IPS-18a (cell line): Measurements from ENCODE around the gene PARK7.

ENCODE experiments used
- H3K27ac ChIP-seq: one replicate; pipeline ENCODE4 v1.5.1; 2013; ENCODE audit warnings: low read length
- H3K27me3 ChIP-seq: one replicate; pipeline ENCODE4 v1.6.1; 2013; ENCODE audit warnings: mild to moderate bottlenecking, low read length; ENCODE audit not compliant: control insufficient read depth, insufficient read depth
- H3K36me3 ChIP-seq: one replicate; pipeline ENCODE4 v1.6.1; 2013; ENCODE audit warnings: low read depth, low read length; ENCODE audit not compliant: control insufficient read depth
- H3K4me1 ChIP-seq: one replicate; pipeline ENCODE4 v1.6.1; 2013; ENCODE audit warnings: low read depth, low read length; ENCODE audit not compliant: control insufficient read depth
- H3K4me3 ChIP-seq: one replicate; pipeline ENCODE4 v1.5.1; 2013; ENCODE audit warnings: low read length
- H3K9ac ChIP-seq: one replicate; pipeline ENCODE4 v1.6.1; 2013; ENCODE audit warnings: mild to moderate bottlenecking, low read length, moderate library complexity
- H3K9me3 ChIP-seq: one replicate; pipeline ENCODE4 v1.6.1; 2013; ENCODE audit warnings: low read depth, low read length; ENCODE audit not compliant: control insufficient read depth

The PARK7 gene

DNA sequence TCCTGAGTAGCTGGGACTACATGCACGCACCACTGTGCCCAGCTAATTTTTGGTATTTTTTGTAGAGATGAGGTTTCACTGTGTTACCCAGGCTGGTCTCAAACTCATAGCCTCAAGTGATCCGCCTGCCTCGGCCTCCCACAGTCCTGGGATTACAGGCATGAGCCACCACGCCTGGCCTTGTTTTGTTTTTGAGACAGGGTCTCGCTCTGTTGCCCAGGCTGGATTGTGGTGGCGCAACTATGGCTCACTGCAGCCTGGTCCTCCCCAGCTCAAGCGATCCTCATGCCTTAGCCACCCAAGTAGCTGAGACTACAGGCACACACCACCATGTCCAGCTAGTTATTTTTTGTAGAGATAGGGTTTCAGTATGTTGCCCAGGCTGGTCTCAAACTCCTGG lies 26.0 kb downstream of the PARK7 start:
- Histone ChIP-seq H3K27me3 (no peaks in the 10 kb centered on the region), H3K4me1 (peaks cover 3% of the 10 kb centered on the region), H3K9me3 (no peaks in the 10 kb centered on the region), H3K4me3 (no peak overlapping the region), H3K36me3 (peaks cover 35% of the 10 kb centered on the region), H3K27ac (no peak overlapping the region), H3K9ac (no peak overlapping the region)

DNA sequence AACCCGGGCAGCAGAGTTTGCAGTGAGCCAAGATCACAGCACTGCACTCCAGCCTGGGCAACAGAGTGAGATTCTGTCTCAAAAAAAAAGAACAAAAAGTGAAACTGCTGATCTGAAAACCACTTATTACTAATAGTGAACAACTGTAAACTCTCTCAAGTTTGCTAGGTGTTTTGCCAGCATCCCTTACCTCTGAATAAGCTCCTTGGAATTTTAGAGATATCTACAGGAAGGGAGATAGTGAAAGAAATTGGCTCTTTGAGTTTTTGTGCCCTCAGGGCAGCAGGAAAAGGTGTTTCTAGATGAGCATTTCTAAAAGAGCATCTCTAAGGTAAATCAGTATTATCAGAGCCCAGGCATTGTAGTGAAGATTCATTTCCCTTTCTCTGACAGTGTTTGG lies 27.1 kb downstream of the PARK7 start:
- Histone ChIP-seq H3K36me3 (peaks cover 24% of the 10 kb centered on the region), H3K27ac (no peak overlapping the region), H3K9me3 (no peaks in the 10 kb centered on the region)

DNA sequence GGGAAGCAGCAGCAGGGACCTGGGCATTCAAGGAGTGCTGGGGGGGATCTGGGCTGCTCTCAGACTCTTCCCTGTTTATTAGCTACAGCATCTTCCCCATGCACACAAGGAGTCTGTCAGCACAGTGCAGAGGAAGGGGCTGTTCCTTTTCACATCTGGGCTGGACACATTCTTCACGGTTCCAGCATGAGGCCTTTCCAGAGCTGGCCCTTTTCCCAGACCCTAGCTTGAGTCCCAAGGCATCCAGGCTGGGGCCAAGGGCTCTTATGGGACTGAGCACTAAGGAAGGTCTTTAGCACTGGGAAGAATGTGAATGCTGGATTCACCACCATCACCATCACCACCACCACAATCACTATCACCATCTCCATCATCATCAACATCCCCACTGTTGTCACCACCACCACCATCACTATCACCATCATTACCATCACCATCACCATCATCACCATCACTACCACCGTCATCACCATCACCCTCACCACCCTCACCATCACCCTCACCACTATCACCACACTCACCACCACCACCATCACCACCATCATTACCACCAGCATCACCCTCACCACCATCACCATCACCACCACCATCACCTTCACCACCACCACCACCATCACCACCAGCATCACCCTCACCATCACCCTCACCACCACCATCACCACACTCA lies 28.4 kb downstream of the PARK7 start:
- no peak overlapping the region for H3K4me3 ChIP-seq
- H3K9ac ChIP-seq: no peak overlapping the region
- H3K4me1 ChIP-seq: peaks cover 3% of the 10 kb centered on the region
- H3K36me3 ChIP-seq: peaks cover 15% of the 10 kb centered on the region
- no peaks in the 10 kb centered on the region for H3K27me3 ChIP-seq
- H3K27ac ChIP-seq: no peak overlapping the region
- no peaks in the 10 kb centered on the region for H3K9me3 ChIP-seq

More for the DNA sequence above, 27.1 kb downstream of the PARK7 start:
- Histone ChIP-seq H3K9ac (no peak overlapping the region), H3K4me1 (peaks cover 3% of the 10 kb centered on the region), H3K27me3 (no peaks in the 10 kb centered on the region), H3K4me3 (no peak overlapping the region)

DNA sequence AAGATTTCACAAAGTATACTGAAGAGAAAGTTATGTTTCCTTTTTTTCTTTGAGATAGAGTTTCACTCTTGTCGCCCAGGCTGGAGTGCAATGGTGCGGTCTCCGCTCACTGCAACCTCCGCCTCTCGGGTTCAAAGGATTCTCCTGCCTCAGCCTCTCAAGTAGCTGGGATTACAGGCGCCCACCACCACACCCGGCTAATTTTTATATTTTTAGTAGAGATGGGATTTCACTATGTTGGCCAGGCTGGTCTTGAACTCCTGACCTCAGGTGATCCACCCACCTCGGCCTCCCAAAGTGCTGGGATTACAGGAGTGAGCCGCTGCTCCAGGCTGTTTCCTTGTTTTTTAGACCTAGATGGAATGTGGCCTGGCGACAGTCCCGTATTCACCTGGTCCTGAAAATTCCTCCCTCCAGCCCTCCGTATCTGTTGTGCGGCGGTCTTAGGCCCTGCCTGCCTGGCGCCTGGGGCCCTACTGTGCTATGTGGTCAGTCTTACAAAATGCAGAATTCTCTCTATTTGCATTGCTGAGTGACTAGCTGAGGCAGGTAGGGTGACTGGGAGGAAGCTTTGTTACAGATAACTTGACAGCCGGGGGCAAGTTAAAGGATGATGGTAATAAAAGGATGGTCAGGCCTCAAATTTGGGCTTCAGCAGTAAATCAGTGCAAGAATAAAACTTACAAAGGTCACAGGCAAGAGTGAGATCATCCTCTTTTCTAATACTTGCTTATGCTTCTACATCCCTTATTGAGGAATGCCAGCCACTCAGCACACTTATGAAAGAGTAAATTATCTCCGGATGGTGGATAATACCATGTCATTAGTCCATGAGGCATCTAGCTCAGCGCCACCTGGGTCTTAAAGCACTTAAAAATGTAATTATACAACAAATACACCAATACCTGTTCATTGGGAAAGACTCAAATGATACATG lies 30.3 kb downstream of the PARK7 start:
- Histone ChIP-seq H3K27ac (no peak overlapping the region), H3K36me3 (no peaks in the 10 kb centered on the region), H3K4me3 (no peak overlapping the region), H3K4me1 (peaks cover 3% of the 10 kb centered on the region), H3K9me3 (no peaks in the 10 kb centered on the region), H3K27me3 (no peaks in the 10 kb centered on the region), H3K9ac (no peak overlapping the region)

DNA sequence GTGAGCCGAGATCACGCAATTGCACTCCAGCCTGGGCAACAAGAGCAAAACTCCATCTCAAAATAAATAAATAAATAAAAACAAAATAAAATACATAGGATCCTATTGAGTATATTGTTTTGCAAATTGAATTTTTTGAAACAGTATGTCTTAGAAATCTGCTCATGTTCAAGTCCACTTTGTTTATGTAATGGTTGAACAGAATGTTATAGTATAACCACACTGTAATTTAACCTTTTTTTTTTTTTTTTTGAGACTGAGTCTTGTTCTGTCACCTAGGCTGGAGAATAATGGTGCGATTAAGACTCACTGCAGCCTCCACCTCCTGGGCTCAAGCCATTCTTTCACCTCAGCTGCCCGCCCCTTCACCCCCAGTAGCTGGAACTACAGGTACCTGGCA lies 31.4 kb downstream of the PARK7 start:
- no peak overlapping the region for H3K27ac ChIP-seq
- no peak overlapping the region for H3K4me3 ChIP-seq
- no peaks in the 10 kb centered on the region for H3K27me3 ChIP-seq
- peaks cover 3% of the 10 kb centered on the region for H3K4me1 ChIP-seq
- H3K9me3 ChIP-seq: no peaks in the 10 kb centered on the region
- H3K9ac ChIP-seq: no peak overlapping the region
- H3K36me3 ChIP-seq: no peaks in the 10 kb centered on the region

DNA sequence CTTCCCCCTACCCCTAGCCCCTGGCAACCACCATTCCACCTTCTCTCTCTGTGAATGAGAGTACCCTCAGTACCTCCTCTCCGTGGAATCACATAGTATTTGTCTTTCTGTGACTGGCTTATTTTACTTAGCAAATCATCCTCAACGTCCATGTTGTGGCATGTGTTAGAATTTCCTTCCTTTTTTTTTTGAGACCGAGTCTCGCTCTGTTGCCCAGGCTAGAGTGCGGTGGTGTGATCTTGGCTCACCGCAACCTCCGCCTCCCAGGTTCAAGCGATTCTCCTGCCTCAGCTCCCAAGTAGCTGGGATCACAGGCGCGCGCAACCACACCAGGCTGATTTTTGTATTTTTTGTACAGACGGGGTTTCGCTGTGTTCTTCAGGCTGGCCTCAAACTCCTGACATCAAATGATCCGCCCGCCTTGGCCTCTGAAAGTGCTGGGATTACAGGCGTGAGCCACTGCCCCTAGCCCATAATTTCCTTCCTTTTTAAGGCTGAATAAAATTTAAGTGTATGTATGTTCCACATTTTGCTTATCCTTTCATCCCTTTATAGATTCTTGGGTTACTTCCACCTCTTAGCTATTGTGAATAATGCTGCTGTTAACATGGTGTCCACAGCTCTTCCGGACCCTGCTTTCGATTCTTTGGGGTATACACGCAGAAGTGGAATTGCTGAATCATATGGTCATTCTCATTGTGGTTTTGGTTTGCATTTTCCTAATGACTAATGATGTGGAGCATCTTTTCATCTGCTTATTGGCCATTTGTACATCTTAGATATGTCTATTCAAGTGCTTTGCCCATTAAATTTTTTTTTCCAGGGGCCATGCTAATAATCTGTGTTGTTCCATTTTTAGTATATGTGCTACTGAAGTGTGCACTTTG lies 32.3 kb downstream of the PARK7 start:
- Histone ChIP-seq H3K27ac (no peak overlapping the region), H3K4me1 (peaks cover 3% of the 10 kb centered on the region), H3K9me3 (no peaks in the 10 kb centered on the region), H3K4me3 (no peak overlapping the region), H3K27me3 (no peaks in the 10 kb centered on the region), H3K9ac (no peak overlapping the region), H3K36me3 (no peaks in the 10 kb centered on the region)

DNA sequence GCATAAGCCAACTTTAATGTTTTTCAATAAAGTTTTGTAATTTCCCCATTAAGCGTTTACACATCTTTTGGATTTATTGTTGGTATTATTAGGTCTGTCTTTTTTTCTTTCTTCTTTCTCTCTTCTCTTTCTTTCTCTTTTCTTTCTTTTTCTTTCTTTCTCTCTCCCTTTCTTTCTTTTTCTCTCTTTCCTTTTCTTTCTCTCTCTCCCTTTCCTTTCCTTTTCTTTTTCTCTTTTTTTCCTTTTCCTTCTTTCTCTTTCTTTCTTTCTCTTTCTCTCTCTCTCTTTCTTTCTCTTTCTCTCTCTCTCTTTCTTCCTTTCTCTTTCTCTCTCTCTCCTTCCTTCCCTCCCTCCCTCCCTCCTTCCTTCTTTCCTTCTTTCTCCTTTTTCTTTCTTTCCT lies 33.3 kb downstream of the PARK7 start:
- no peak overlapping the region for H3K4me3 ChIP-seq
- no peak overlapping the region for H3K9ac ChIP-seq
- no peaks in the 10 kb centered on the region for H3K36me3 ChIP-seq
- no peaks in the 10 kb centered on the region for H3K9me3 ChIP-seq
- H3K4me1 ChIP-seq: peaks cover 3% of the 10 kb centered on the region
- no peak overlapping the region for H3K27ac ChIP-seq
- no peaks in the 10 kb centered on the region for H3K27me3 ChIP-seq

DNA sequence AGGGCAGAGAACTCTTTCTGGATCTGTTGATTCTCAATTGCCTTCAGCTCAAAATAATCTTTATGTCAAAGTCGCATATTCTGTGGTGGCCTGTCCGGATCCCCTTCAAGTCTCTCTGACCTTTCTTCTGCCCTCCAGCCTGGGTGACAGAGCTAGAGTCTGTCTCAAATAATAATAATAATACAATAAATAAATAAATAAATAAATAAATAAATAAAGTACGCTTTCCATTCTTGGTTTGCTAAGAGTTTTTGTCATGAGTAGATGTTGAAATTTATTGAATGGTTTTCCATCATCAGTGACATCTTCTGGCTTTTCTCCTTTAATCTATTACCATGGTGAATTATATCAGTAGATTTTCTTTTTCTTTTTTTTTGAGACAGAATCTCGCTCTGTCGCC lies 33.9 kb downstream of the PARK7 start:
- Histone ChIP-seq H3K27me3 (no peaks in the 10 kb centered on the region), H3K9ac (no peak overlapping the region), H3K4me3 (no peak overlapping the region), H3K9me3 (no peaks in the 10 kb centered on the region), H3K36me3 (no peaks in the 10 kb centered on the region), H3K4me1 (peaks cover 3% of the 10 kb centered on the region), H3K27ac (no peak overlapping the region)

DNA sequence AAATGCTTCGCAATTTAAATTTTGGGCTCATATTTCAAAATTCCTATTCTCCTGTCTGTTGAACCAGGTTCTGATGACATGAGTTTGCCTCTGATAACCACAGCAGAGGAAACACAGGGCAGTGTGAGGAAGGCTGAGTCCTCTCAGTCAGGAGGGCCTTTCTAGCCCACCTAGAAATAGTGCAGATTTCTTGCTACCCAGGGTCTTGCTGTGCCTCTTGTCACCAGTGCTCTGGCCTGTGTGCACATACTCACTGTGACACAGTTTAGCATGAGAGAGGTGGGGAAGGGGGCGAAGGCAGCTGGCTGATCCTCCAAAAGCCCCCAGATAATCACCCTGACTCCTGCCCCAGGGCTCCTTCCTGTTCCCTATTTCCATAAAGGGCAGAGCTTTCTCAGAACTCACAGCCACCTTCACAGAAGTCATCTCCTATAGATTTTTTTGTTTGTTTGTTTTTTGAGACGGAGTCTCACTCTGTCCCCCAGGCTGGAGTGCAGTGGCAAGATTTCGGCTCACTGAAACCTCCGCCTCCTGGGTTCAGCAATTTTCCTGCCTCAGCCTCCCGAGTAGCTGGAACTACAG lies 40.9 kb downstream of the PARK7 start:
- Histone ChIP-seq H3K9ac (no peak overlapping the region), H3K36me3 (no peaks in the 10 kb centered on the region), H3K27me3 (no peaks in the 10 kb centered on the region), H3K4me3 (no peak overlapping the region), H3K4me1 (peaks cover 18% of the 10 kb centered on the region), H3K27ac (no peak overlapping the region), H3K9me3 (no peaks in the 10 kb centered on the region)

DNA sequence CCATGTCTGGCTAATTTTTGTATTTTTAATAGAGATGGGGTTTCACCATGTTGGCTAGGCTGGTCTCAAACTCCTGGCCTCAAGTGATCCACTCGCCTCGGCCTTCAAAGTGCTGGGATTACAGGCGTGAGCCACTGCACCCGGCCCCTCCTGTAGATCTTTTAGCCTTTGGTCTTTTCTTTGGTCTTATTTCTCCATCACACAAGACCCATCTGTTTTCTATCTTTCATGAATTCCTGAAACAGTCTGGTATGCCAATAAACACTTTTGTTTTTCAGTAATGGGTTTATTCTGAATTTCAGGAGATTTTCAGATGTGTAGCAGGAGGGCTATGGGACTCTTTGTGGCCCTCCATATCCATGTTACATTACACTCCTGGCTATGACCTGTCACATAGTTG lies 41.4 kb downstream of the PARK7 start:
- Histone ChIP-seq H3K27ac (no peak overlapping the region), H3K4me1 (peaks cover 18% of the 10 kb centered on the region)

More for the DNA sequence above, 41.4 kb downstream of the PARK7 start:
- Histone ChIP-seq H3K9ac (no peak overlapping the region), H3K4me3 (no peak overlapping the region), H3K27me3 (no peaks in the 10 kb centered on the region), H3K9me3 (no peaks in the 10 kb centered on the region), H3K36me3 (no peaks in the 10 kb centered on the region)
